ENCODE results near the gene SPTBN4.
A peak's percentile ranks its signal among the peaks of the same experiment; 100 is the strongest.

SPTBN4 gene

DNA sequence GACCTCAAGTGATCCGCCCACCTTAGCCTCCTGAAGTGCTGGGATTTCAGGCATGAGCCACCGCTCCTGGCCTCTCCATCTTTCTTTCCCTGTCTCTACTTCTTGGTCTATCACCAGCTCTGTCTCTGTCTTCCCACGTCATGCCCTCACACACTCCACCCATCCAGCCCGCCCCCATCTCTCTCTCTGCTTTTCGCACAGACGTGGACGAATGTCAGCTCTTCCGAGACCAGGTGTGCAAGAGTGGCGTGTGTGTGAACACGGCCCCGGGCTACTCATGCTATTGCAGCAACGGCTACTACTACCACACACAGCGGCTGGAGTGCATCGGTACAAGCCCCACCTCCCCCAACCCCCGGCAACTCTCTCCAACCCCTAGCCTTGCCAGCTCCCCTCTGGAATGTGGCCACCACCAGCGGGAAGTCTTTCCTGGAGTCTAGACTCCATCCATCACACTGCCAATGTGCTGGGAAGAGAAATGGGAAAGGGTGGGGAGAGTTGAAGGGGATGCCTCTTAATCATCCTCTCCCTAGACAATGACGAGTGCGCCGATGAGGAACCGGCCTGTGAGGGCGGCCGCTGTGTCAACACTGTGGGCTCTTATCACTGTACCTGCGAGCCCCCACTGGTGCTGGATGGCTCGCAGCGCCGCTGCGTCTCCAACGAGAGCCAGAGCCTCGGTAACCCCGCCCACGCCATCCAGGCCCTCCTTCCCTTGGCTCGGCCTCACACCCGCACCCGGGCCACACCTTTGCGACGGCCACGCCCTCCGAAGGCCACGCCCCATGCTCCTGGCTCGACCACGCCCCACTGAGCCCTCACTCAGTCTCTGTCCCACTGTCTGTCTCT lies 156.8 kb downstream of the SPTBN4 start (continued):
- TF ChIP-seq ZNF324 (tag by site-specific recombination; IDR thresholded peaks at IDR 0.05): peak; percentile 90
- no peak; the same call in 1 of the 2 replicates for TF ChIP-seq ZNF138 (tag by site-specific recombination; IDR thresholded peaks at IDR 0.05; ENCODE audit: borderline replicate concordance)
- no peak for TF ChIP-seq ZNF707 (tag by site-specific recombination; IDR thresholded peaks at IDR 0.05)
- peak; percentile 98 for TF ChIP-seq IKZF3 (tag by site-specific recombination; IDR thresholded peaks at IDR 0.05)
- TF ChIP-seq, protein P1, sequence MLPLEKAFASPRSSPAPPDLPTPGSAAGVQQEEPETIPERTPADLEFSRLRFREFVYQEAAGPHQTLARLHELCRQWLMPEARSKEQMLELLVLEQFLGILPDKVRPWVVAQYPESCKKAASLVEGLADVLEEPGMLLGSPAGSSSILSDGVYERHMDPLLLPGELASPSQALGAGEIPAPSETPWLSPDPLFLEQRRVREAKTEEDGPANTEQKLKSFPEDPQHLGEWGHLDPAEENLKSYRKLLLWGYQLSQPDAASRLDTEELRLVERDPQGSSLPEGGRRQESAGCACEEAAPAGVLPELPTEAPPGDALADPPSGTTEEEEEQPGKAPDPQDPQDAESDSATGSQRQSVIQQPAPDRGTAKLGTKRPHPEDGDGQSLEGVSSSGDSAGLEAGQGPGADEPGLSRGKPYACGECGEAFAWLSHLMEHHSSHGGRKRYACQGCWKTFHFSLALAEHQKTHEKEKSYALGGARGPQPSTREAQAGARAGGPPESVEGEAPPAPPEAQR (tag by site-specific recombination; IDR thresholded peaks at IDR 0.05): 0 out of 2 replicates have a peak, but pooled peaks have one; percentile 28
- TF ChIP-seq ZNF423 (tag by site-specific recombination; IDR thresholded peaks at IDR 0.05): no peak; the same call in 1 of the 2 replicates
- peak; percentile 24; the same call in 1 of the 2 replicates for TF ChIP-seq ZBTB7A (tag by site-specific recombination; IDR thresholded peaks at IDR 0.05; ENCODE audit: low read depth)
- TF ChIP-seq MYNN (tag by site-specific recombination; IDR thresholded peaks at IDR 0.05; ENCODE audit: borderline replicate concordance): no peak
- peak; percentile 77; the same call in 1 of the 2 replicates for TF ChIP-seq ZNF391 (tag by site-specific recombination; IDR thresholded peaks at IDR 0.05; ENCODE audit: borderline replicate concordance, low read depth)
- TF ChIP-seq ZNF776 (tag by site-specific recombination; IDR thresholded peaks at IDR 0.05; ENCODE audit: borderline replicate concordance): no peak
- TF ChIP-seq ZFHX2 (tag by site-specific recombination; conservative IDR thresholded peaks at IDR 0.05): peak; percentile 96
- TF ChIP-seq, protein P2, sequence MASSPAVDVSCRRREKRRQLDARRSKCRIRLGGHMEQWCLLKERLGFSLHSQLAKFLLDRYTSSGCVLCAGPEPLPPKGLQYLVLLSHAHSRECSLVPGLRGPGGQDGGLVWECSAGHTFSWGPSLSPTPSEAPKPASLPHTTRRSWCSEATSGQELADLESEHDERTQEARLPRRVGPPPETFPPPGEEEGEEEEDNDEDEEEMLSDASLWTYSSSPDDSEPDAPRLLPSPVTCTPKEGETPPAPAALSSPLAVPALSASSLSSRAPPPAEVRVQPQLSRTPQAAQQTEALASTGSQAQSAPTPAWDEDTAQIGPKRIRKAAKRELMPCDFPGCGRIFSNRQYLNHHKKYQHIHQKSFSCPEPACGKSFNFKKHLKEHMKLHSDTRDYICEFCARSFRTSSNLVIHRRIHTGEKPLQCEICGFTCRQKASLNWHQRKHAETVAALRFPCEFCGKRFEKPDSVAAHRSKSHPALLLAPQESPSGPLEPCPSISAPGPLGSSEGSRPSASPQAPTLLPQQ (tag by site-specific recombination; IDR thresholded peaks at IDR 0.05): peak; percentile 90
- peak; percentile 99 for TF ChIP-seq ZNF600 (tag by site-specific recombination; IDR thresholded peaks at IDR 0.05)
- TF ChIP-seq, protein P3, sequence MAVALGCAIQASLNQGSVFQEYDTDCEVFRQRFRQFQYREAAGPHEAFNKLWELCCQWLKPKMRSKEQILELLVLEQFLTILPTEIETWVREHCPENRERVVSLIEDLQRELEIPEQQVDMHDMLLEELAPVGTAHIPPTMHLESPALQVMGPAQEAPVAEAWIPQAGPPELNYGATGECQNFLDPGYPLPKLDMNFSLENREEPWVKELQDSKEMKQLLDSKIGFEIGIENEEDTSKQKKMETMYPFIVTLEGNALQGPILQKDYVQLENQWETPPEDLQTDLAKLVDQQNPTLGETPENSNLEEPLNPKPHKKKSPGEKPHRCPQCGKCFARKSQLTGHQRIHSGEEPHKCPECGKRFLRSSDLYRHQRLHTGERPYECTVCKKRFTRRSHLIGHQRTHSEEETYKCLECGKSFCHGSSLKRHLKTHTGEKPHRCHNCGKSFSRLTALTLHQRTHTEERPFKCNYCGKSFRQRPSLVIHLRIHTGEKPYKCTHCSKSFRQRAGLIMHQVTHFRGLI (tag by site-specific recombination; IDR thresholded peaks at IDR 0.05): peak; percentile 39; the same call in 1 of the 2 replicates
- TF ChIP-seq ZNF596 (tag by site-specific recombination; IDR thresholded peaks at IDR 0.05): no peak
- TF ChIP-seq ZNF157 (tag by site-specific recombination; IDR thresholded peaks at IDR 0.05): 0 out of 2 replicates have a peak, but pooled peaks have one; percentile 30
- TF ChIP-seq, protein P4, sequence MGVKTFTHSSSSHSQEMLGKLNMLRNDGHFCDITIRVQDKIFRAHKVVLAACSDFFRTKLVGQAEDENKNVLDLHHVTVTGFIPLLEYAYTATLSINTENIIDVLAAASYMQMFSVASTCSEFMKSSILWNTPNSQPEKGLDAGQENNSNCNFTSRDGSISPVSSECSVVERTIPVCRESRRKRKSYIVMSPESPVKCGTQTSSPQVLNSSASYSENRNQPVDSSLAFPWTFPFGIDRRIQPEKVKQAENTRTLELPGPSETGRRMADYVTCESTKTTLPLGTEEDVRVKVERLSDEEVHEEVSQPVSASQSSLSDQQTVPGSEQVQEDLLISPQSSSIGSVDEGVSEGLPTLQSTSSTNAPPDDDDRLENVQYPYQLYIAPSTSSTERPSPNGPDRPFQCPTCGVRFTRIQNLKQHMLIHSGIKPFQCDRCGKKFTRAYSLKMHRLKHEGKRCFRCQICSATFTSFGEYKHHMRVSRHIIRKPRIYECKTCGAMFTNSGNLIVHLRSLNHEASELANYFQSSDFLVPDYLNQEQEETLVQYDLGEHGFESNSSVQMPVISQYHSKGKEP (tag by site-specific recombination; IDR thresholded peaks at IDR 0.05): no peak
- peak; percentile 95 for TF ChIP-seq EGR2 (tag by site-specific recombination; IDR thresholded peaks at IDR 0.05; ENCODE audit: low read depth)
- no peak for TF ChIP-seq ZNF658 (tag by site-specific recombination; IDR thresholded peaks at IDR 0.05)
- TF ChIP-seq, protein P5, sequence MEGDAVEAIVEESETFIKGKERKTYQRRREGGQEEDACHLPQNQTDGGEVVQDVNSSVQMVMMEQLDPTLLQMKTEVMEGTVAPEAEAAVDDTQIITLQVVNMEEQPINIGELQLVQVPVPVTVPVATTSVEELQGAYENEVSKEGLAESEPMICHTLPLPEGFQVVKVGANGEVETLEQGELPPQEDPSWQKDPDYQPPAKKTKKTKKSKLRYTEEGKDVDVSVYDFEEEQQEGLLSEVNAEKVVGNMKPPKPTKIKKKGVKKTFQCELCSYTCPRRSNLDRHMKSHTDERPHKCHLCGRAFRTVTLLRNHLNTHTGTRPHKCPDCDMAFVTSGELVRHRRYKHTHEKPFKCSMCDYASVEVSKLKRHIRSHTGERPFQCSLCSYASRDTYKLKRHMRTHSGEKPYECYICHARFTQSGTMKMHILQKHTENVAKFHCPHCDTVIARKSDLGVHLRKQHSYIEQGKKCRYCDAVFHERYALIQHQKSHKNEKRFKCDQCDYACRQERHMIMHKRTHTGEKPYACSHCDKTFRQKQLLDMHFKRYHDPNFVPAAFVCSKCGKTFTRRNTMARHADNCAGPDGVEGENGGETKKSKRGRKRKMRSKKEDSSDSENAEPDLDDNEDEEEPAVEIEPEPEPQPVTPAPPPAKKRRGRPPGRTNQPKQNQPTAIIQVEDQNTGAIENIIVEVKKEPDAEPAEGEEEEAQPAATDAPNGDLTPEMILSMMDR (tag by site-specific recombination; IDR thresholded peaks at IDR 0.05): no peak
- TF ChIP-seq YY1 (tag by site-specific recombination; IDR thresholded peaks at IDR 0.05): no peak
- TF ChIP-seq, protein P6, sequence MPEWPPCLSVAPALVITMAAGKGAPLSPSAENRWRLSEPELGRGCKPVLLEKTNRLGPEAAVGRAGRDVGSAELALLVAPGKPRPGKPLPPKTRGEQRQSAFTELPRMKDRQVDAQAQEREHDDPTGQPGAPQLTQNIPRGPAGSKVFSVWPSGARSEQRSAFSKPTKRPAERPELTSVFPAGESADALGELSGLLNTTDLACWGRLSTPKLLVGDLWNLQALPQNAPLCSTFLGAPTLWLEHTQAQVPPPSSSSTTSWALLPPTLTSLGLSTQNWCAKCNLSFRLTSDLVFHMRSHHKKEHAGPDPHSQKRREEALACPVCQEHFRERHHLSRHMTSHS (tag by site-specific recombination; IDR thresholded peaks at IDR 0.05): no peak; the same call in 1 of the 2 replicates
- TF ChIP-seq, protein P7, sequence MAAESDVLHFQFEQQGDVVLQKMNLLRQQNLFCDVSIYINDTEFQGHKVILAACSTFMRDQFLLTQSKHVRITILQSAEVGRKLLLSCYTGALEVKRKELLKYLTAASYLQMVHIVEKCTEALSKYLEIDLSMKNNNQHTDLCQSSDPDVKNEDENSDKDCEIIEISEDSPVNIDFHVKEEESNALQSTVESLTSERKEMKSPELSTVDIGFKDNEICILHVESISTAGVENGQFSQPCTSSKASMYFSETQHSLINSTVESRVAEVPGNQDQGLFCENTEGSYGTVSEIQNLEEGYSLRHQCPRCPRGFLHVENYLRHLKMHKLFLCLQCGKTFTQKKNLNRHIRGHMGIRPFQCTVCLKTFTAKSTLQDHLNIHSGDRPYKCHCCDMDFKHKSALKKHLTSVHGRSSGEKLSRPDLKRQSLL (tag by site-specific recombination; IDR thresholded peaks at IDR 0.05): peak; percentile 76; the same call in 1 of the 2 replicates
- TF ChIP-seq ZNF555 (tag by site-specific recombination; conservative IDR thresholded peaks at IDR 0.05): no peak
- no peak; the same call in 1 of the 2 replicates for TF ChIP-seq TRIM28 (IDR thresholded peaks at IDR 0.05; ENCODE audit: borderline replicate concordance, low read length)

All from HEK293 (cell line).